PFSK-1 (cell line): ENCODE data around the gene SEMA3F.

Source experiments
- FOXP2 ChIP-seq: optimal IDR thresholded peaks from 2 replicates; pipeline ENCODE3; 2011; ENCODE audit warnings: borderline replicate concordance, control low read depth, inconsistent platforms; ENCODE audit not compliant: insufficient read depth; ENCODE audit errors: extremely low read length, extremely low read depth
- SIN3A ChIP-seq: IDR thresholded peaks from 2 replicates; pipeline ENCODE4 v1.6.1; 2012; ENCODE audit warnings: mild to moderate bottlenecking, low read length, moderate library complexity, borderline replicate concordance; ENCODE audit not compliant: insufficient read depth
- TAF1 ChIP-seq: IDR thresholded peaks from 2 replicates; pipeline ENCODE4 v1.6.1; 2012; ENCODE audit warnings: low read length, control low read depth, borderline replicate concordance; ENCODE audit not compliant: insufficient read depth
- TF ChIP-seq, protein P1 (sequence below), 2 experiments: IDR thresholded peaks; 2 replicates each; pipeline versions ENCODE4 v1.6.1 to v1.8.0; 2011 to 2012; ENCODE audit warnings: low read depth in 2 of 2, low read length in 2 of 2, control low read depth in 1 of 2, inconsistent platforms in 1 of 2, mild to moderate bottlenecking in 1 of 2, moderate library complexity in 1 of 2; ENCODE audit not compliant: insufficient read depth in 1 of 2

DNA sequence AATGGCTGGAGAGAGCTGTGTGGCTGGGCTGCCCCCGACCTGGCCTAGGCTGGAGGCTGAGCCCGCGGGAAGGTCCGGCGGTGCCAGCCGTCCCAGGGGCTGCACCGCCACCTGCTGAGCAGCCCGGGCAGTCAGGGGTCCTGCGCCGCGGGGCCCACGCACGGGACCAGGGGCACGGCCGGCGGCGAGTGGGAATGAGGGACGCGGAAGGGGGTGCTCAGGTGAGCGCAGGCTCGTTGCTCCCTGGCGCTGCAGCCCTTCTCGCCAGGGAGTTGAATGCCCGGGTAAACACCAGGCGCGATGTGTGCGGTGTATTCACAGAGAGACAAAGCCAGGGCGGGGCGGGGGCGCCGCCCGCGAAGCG is 666 bp upstream of the SEMA3F start:
- no peak for TF ChIP-seq SIN3A
- no peak for TF ChIP-seq FOXP2
- TF ChIP-seq TAF1 = no peak
- TF ChIP-seq, protein P1, sequence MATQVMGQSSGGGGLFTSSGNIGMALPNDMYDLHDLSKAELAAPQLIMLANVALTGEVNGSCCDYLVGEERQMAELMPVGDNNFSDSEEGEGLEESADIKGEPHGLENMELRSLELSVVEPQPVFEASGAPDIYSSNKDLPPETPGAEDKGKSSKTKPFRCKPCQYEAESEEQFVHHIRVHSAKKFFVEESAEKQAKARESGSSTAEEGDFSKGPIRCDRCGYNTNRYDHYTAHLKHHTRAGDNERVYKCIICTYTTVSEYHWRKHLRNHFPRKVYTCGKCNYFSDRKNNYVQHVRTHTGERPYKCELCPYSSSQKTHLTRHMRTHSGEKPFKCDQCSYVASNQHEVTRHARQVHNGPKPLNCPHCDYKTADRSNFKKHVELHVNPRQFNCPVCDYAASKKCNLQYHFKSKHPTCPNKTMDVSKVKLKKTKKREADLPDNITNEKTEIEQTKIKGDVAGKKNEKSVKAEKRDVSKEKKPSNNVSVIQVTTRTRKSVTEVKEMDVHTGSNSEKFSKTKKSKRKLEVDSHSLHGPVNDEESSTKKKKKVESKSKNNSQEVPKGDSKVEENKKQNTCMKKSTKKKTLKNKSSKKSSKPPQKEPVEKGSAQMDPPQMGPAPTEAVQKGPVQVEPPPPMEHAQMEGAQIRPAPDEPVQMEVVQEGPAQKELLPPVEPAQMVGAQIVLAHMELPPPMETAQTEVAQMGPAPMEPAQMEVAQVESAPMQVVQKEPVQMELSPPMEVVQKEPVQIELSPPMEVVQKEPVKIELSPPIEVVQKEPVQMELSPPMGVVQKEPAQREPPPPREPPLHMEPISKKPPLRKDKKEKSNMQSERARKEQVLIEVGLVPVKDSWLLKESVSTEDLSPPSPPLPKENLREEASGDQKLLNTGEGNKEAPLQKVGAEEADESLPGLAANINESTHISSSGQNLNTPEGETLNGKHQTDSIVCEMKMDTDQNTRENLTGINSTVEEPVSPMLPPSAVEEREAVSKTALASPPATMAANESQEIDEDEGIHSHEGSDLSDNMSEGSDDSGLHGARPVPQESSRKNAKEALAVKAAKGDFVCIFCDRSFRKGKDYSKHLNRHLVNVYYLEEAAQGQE (IDR thresholded peaks at IDR 0.05; ENCODE audit: insufficient read depth in 1 of 2, low read depth in 2 of 2, low read length in 2 of 2) = no peak
